Measurements from ENCODE around the gene ASTN2. TPM values are rescaled to one million over a fixed set of nuclear protein-coding genes. Genes with fewer than 3 reads are reported as not detected.

The ASTN2 gene
- total RNA-seq, 1 donor, result 5.6 TPM

GRCh38 chr9:117249799-117250198 lies 165.1 kb downstream of the ASTN2 start:
- no peak overlapping the region for H3K4me3 ChIP-seq (ENCODE audit: low read depth, low read length)
- TF ChIP-seq, protein P1, sequence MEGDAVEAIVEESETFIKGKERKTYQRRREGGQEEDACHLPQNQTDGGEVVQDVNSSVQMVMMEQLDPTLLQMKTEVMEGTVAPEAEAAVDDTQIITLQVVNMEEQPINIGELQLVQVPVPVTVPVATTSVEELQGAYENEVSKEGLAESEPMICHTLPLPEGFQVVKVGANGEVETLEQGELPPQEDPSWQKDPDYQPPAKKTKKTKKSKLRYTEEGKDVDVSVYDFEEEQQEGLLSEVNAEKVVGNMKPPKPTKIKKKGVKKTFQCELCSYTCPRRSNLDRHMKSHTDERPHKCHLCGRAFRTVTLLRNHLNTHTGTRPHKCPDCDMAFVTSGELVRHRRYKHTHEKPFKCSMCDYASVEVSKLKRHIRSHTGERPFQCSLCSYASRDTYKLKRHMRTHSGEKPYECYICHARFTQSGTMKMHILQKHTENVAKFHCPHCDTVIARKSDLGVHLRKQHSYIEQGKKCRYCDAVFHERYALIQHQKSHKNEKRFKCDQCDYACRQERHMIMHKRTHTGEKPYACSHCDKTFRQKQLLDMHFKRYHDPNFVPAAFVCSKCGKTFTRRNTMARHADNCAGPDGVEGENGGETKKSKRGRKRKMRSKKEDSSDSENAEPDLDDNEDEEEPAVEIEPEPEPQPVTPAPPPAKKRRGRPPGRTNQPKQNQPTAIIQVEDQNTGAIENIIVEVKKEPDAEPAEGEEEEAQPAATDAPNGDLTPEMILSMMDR (IDR thresholded peaks at IDR 0.05; ENCODE audit: insufficient read depth, low read length), result no peak
- DNase-seq (ENCODE audit: low read depth), result no peak

GRCh38 chr9:117247266-117247665 lies 167.6 kb downstream of the ASTN2 start:
- no peak for DNase-seq (ENCODE audit: low read depth)
- no peak overlapping the region for H3K4me3 ChIP-seq (ENCODE audit: low read depth, low read length)
- TF ChIP-seq, protein P1 (IDR thresholded peaks at IDR 0.05; ENCODE audit: insufficient read depth, low read length), result no peak

- no peak overlapping the region for H3K4me3 ChIP-seq (ENCODE audit: low read depth, low read length)
- TF ChIP-seq, protein P1 (IDR thresholded peaks at IDR 0.05; ENCODE audit: insufficient read depth, low read length), result no peak
- no peak for DNase-seq (ENCODE audit: low read depth)
Observed at GRCh38 chr9:117245175-117245829, 169.6 kb downstream of the ASTN2 start.

DNA sequence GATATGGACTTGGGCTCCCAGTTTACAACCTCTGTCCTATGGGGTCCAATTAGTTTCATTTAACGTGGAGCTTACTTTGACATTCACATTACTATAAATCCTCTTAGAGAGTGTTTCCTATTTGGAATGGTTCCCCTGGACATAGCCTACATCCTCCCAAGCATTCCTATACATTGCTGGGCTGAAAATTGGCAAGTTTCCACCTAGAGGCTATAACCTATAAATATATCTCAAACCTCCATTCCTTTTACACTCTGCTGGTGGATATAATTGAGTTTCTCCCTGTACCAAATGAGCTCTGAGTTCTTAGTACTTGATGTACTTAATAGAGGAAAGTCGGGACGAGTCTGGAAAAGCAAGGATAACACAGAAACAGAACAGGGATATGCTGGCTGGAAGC lies 172.8 kb downstream of the ASTN2 start:
- TF ChIP-seq, protein P1 (IDR thresholded peaks at IDR 0.05; ENCODE audit: insufficient read depth, low read length), result no peak
- no peak overlapping the region for H3K4me3 ChIP-seq (ENCODE audit: low read depth, low read length)
- no peak for DNase-seq (ENCODE audit: low read depth)

DNA sequence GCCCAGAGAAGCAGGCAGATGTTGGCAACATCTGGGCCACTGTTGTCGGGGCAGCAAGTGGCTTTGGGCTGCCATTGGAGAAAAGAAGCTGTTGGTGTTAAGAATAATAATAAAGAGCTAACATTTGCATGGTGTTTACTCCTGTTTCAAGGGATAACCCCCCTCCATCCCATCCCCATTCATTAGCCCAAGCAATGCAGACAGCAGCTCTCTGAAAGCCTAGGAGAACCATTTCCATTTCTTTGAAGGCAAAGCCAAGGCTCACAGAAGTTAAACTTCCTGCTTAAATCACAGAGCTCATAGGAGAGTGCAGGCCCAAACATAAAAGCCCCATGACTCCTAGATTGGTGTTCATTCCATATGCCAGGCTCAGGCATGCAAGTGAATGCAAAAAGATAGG lies 175.4 kb downstream of the ASTN2 start:
- TF ChIP-seq, protein P1 (IDR thresholded peaks at IDR 0.05; ENCODE audit: insufficient read depth, low read length), result no peak
- no peak overlapping the region for H3K4me3 ChIP-seq (ENCODE audit: low read depth, low read length)
- no peak for DNase-seq (ENCODE audit: low read depth)

DNA sequence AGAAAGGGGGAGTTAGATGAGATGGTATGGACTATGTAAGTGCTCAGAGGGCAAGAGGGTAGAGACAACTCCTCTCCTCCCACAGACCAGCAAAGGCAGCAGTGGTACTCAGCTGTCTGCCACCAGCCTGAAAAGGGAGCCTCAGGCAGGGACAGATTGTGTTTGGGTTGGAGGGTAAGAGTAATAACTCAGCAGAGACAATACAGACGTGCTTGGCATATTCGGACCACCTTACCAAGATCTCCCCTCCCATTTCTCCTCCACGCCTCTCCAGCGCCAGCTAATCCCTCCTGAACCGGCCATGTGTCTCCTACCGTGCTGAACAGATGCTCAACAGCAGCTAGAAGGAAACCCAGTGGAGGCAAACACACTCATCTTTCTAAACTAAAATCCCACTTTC lies 180.8 kb downstream of the ASTN2 start:
- TF ChIP-seq, protein P1 (IDR thresholded peaks at IDR 0.05; ENCODE audit: insufficient read depth, low read length), result no peak
- H3K4me3 ChIP-seq (ENCODE audit: low read depth, low read length), result no peak overlapping the region
- no peak for DNase-seq (ENCODE audit: low read depth)

- H3K4me3 ChIP-seq (ENCODE audit: low read depth, low read length), result no peak overlapping the region
- TF ChIP-seq, protein P1 (IDR thresholded peaks at IDR 0.05; ENCODE audit: insufficient read depth, low read length), result no peak
- DNase-seq (ENCODE audit: low read depth), result no peak
Observed at GRCh38 chr9:117233016-117233415, 181.8 kb downstream of the ASTN2 start.

Measured in fibroblast of the aortic adventitia (primary cell).